ENCODE measurements around the gene ADM.

The ADM gene

DNA sequence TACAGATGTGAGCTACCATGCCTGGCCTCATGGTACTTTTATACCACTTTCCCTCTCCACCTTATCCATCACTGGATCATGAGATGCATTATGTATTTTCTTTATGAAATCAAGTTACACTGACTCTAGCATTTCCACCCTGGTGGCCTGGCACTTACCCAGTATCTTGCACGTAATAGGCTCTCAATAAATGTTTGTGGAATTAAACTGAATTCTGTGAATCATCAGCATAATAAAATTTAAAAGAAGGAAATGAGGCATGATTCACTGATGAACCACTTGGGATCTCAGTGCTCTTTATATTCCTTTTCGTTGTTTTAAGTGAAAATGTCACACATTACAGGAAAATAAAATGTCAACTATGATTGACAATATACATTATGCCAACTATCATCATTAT, 25.1 kb downstream of the ADM start:
- DNase-seq, result no peak

GRCh38 chr11:10331548-10332289, 26.8 kb downstream of the ADM start:
- no peak for DNase-seq

GRCh38 chr11:10333490-10333889, 28.6 kb downstream of the ADM start:
- no peak for DNase-seq

- no peak for DNase-seq
Measured at GRCh38 chr11:10338287-10338686, 33.4 kb downstream of the ADM start.

DNA sequence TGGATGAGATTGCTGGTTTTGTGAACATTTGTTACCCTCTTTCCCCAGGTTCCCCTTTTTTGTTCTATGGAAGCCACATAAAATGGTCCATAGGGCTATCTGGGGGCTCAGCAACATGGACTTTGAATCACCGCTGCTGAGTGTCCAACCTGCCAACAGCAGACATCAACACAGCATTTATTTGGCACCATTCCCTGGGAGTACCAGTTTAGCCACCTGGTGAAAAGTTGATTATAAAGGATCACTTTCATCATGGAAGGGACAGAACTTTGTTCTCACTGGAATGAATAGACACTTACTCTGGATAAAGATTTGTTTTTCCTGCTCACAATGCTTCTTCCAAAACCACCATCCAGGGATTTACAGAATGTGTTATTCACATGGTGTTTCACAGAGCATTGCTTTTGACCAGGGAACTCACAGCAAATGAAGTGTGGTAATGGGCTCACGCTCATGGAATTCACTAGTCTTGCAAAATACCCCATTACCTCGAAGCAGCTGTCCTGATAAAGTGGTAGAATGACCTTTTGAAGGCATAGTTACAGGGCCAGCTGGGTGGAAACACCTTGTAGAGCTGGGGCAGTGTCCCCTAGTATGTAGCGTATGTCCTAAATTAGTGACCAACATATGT, 43.9 kb downstream of the ADM start:
- DNase-seq, result no peak

DNA sequence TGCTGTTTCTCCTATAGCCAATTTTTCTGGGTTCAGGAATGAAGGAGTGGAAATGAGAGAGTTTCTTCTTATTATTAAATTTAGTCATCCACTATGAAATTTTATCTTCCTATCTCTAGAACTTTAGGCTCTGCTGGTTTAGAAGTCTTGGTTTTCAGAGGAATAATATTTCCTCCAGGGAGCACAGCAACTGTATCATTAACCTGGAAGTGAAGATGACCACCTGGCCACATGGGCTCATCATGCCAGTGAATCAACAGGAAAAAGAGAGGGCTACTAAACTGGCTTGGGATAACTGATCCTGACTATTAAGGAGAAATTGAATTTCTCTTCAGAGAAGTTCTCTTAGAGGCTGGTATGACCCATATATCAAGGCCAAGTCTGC, 44.4 kb downstream of the ADM start:
- DNase-seq, result no peak

- DNase-seq, result no peak
Measured at GRCh38 chr11:10349806-10350205, 44.9 kb downstream of the ADM start.

DNA sequence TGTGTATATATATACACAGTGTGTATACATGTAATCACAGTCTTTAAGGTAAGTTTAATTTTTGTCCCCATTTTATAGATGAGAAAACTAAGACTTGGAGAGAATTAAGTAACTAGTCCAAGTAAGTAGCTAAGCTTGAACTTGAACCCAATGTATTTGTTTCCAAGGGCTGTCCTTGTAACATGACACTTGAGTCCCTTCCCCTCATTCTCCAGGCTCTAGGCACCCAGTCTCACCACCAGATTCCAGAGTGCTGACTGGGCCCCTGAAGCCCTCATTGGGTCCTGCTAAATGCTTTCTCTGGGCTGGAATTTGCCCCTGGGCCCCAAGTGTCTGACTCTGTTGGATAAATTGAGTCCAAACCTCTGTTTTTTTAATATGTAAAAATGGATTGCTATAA, 45.5 kb downstream of the ADM start:
- no peak for DNase-seq

- DNase-seq, result no peak
Measured at GRCh38 chr11:10351435-10351764, 46.5 kb downstream of the ADM start.

GRCh38 chr11:10351765-10352641, 47.1 kb downstream of the ADM start:
- DNase-seq, result peak; percentile 81

GRCh38 chr11:10352921-10353550, 48.2 kb downstream of the ADM start:
- DNase-seq, result no peak

DNA sequence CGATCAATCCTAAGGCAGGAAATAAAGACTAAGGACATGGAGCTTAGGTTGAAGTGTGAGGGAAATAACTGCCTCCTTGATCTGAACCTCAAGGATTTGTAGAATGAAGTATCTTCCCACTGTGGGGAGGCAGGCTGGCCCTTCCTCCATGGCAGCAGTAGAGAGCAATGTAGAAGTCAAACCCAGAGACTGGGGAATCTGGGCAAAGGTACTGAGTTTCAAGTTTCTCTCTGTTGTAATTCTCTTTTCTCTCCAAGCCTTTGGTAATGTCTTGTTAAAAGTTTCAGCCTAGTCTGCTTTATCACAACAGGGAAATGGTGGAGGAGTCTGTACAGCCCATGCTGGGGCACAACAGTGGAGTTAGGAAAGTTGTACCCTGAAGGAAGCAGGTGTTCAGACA, 49.5 kb downstream of the ADM start:
- DNase-seq, result no peak

DNA sequence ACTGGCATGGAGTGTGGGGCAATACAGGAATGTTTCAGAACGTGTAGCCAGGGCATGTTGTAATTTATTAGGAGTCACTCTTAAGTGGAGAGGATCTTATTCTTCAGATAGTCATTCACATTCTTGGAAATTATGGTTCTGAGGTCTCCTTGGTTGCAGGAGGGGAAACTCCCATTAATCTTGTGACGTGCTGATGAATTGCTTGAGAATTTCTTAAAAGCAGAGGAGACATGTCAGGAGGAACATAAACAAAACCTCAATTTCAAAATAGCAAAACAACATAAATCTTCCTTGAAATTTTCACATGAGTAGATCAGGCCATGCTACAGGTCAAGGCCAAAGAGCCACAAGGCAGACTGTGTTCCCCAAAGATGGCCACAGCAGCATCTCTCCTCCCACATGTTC, 50.4 kb downstream of the ADM start:
- no peak for DNase-seq

GRCh38 chr11:10356161-10356560, 51.3 kb downstream of the ADM start:
- DNase-seq, result no peak

Data from NCI-H1694 (cell line).